Adrenal gland (tissue), 5 donors: ENCODE results near the gene KRT79.

ENCODE experiments used
- CTCF ChIP-seq, 6 experiments: fragments of 450-650 bp in 4 of 6; fragments of 200-600 bp in 2 of 6; sonication (generic) in 1 of 6; IDR thresholded peaks; 1 replicate in 5 of 6; 2 replicates in 1 of 6; pipeline versions ENCODE4 v1.5.1 to v1.8.0; 2016 to 2021; ENCODE audit warnings: antibody characterized with exemption in 6 of 6, mild to moderate bottlenecking in 2 of 6, moderate library complexity in 1 of 6
- POLR2A ChIP-seq, 2 donors: fragments of 450-650 bp; IDR thresholded peaks; one replicate each; pipeline ENCODE4 v1.6.1; 2017; ENCODE audit warnings: antibody characterized with exemption in 2 of 2, mild to moderate bottlenecking in 2 of 2, moderate library complexity in 1 of 2
- donor health status: DM: no; HTN: no; CAD: no.

- no peak for TF ChIP-seq POLR2A (IDR thresholded peaks at IDR 0.05)
- TF ChIP-seq CTCF (IDR thresholded peaks at IDR 0.05): no peak
Measured at GRCh38 chr12:52823761-52824450, 10.2 kb downstream of the KRT79 start.
